ENCODE results near the gene SELENOI.

- TF ChIP-seq CTCF (IDR thresholded peaks at IDR 0.05) (no peak), POLR2AphosphoS5 (IDR thresholded peaks at IDR 0.05; ENCODE audit: insufficient read depth in 1 of 2, low read depth in 1 of 2) (no peak)
Observed at GRCh38 chr2:26335231-26335630, 10.7 kb upstream of the SELENOI start.
